Activated CD8-positive, alpha-beta memory T cell treated with anti-CD3 and anti-CD28 coated beads, Interleukin-2, amount 10 ng/mL, durations not matched to agents 7 days and 5 days (primary cell): Measurements from ENCODE around the gene STX17. TPM values are rescaled to one million over a fixed set of nuclear protein-coding genes. Genes with fewer than 3 reads are reported as not detected.

Experiments used
- ATAC-seq: fragments of 150-1000 bp; cut with Tn5 transposase; one replicate; pipeline ENCODE4 v1.10.0; 2021; ENCODE audit warnings: moderate library complexity
- CTCF ChIA-PET: fragments of 350-600 bp; sonication (Branson Sonifier 250); formaldehyde crosslinking; loops from one replicate; lab custom pipeline; 2021; ENCODE audit warnings: antibody characterized with exemption; lab: Charles Lee
- DNase-seq: peaks from one replicate; pipeline ENCODE4 v3.0.0-alpha.2; 2020
- H3K27ac Mint-ChIP-seq: one replicate; pipeline ENCODE4 v1.8.0; 2021; ENCODE audit warnings: mild to moderate bottlenecking, mixed read lengths
- H3K27me3 Mint-ChIP-seq: one replicate; pipeline ENCODE4 v1.8.0; 2021; ENCODE audit warnings: mixed read lengths
- H3K36me3 Mint-ChIP-seq: one replicate; pipeline ENCODE4 v1.8.0; 2021; ENCODE audit warnings: mild to moderate bottlenecking, mixed read lengths
- H3K4me1 Mint-ChIP-seq: one replicate; pipeline ENCODE4 v1.8.0; 2021; ENCODE audit warnings: mixed read lengths
- H3K4me3 Mint-ChIP-seq: one replicate; pipeline ENCODE4 v1.8.0; 2021; ENCODE audit warnings: mild to moderate bottlenecking, moderate library complexity, mixed read lengths
- H3K9me3 Mint-ChIP-seq: one replicate; pipeline ENCODE4 v1.8.0; 2022; ENCODE audit warnings: low read depth, mixed read lengths
- total RNA-seq, 2 experiments: library from RNA; stranded (reverse); gene quantifications; one replicate each; pipeline ENCODE4 v1.2.3, GENCODE V29; 2021

STX17 gene
- total RNA-seq, 2 experiments from 2014 or later = 32.0 to 37.0 TPM

DNA sequence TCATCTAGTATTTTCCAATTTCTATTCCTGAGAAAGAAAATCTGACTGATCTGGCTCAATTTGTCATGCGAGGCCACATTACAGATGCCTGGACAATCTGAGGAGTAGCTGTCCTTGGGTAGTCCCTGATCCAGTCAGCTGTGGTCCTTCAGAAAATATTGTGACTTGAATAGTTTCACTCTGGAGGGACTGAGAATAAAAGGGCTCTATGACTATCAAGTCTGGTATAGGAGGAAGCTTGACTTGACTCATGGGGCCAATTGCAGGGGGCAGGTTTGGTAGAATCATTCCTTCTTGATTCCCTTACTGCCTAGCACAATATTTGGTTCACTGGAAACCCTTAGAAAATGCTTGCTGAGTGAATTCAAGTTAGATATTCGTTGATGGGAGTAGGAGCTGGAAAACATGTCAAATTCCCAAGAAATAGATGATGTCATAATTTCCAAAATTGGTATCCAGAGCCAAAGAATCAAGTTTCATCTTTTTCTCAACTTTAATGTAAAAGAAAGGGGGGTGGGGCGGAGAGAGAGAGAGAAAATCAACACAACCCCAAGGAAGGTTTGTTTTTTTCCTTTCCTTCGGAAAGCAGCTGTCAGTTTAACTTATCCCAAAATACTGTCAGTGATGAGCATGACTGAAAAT, 32.4 kb upstream of the STX17 start:
- H3K9me3 Mint-ChIP-seq = peaks cover 4% of the 10 kb centered on the region
- H3K27ac Mint-ChIP-seq = no peak overlapping the region
- peaks cover 6% of the 10 kb centered on the region for H3K36me3 Mint-ChIP-seq
- no peak for DNase-seq
- peaks cover 8% of the 10 kb centered on the region for H3K27me3 Mint-ChIP-seq
- no peak overlapping the region for H3K4me3 Mint-ChIP-seq
- CTCF ChIA-PET = interaction anchor here (1.1 kb wide), 1 partner anchor 17 kb away, joined by 4 read pairs; no protein-coding TSS in a partner anchor
- ATAC-seq = no peak
- H3K4me1 Mint-ChIP-seq = peaks cover 12% of the 10 kb centered on the region

DNA sequence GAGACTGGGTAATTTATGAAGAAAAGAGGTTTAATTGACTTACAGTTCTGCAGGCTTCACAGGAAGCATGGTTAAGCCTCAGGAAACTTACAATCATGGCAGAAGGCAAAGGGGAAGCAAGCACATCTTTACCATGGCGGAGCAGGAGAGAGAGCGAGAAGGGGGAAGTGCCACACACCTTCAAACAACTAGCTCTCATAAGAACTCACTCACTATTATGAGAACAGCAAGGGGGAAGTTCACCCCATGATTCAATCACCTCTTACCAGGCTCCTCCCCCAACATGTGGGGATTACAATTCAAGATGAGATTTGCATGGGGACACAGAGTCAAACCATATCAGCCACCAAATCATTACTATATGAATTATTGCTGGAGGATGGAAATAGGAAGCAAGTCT, 30.3 kb upstream of the STX17 start:
- H3K36me3 Mint-ChIP-seq = peaks cover 9% of the 10 kb centered on the region
- ATAC-seq = no peak
- H3K4me3 Mint-ChIP-seq = no peak overlapping the region
- no peak overlapping the region for H3K27ac Mint-ChIP-seq
- DNase-seq = no peak
- H3K4me1 Mint-ChIP-seq = peaks cover 3% of the 10 kb centered on the region
- peaks cover 5% of the 10 kb centered on the region for H3K27me3 Mint-ChIP-seq
- H3K9me3 Mint-ChIP-seq = peaks cover 6% of the 10 kb centered on the region
- CTCF ChIA-PET = no interaction called here

DNA sequence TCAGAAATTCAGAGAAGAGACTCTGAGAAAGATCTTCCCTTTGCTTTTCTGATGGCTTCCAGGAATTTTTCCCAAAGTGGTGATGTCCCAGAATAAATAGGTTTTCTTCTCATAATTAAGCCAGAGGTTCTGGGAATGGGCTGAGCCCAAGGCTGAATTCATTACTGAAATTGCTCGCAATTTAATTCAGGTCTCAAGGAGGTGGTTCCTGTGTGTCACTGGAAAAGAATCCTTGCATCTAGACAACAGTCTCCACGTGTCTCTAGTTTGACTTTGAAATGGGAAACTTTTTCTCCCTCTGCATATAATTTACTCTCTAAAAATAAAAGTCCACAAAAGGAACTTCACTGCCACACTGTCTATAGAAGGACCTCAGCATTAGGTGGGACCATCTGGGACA, 27.8 kb upstream of the STX17 start:
- Mint-ChIP-seq H3K27me3 (peaks cover 5% of the 10 kb centered on the region), H3K36me3 (peaks cover 10% of the 10 kb centered on the region), H3K27ac (no peak overlapping the region), H3K9me3 (peaks cover 6% of the 10 kb centered on the region), H3K4me3 (no peak overlapping the region), H3K4me1 (peaks cover 10% of the 10 kb centered on the region)
- CTCF ChIA-PET = no interaction called here
- ATAC-seq (no peak), DNase-seq (no peak)

DNA sequence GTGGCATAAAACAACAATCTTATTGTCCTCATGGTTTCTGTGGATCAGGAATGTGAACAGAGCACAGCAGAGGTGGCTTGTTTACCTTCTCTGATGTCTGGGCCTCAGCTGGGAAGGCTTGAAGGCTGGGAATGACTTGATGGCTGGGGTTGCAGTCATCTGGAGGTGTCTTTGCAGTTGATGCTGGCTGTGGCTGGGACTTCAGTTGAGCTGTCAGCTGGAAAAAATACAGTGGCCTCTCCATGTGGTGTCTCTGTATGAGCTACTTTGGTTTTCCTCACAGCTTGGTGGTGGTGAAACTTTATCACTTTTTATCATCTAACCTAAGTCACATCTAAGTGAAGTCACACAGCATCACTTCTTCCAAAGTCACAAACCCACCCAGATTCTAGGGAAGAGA, 24.7 kb upstream of the STX17 start:
- Mint-ChIP-seq H3K27ac (no peak overlapping the region), H3K4me3 (no peak overlapping the region), H3K9me3 (peaks cover 2% of the 10 kb centered on the region), H3K27me3 (no peaks in the 10 kb centered on the region), H3K36me3 (peaks cover 5% of the 10 kb centered on the region), H3K4me1 (peaks cover 10% of the 10 kb centered on the region)
- CTCF ChIA-PET = no interaction called here
- DNase-seq (peak; percentile 45), ATAC-seq (peak; percentile 12)

DNA sequence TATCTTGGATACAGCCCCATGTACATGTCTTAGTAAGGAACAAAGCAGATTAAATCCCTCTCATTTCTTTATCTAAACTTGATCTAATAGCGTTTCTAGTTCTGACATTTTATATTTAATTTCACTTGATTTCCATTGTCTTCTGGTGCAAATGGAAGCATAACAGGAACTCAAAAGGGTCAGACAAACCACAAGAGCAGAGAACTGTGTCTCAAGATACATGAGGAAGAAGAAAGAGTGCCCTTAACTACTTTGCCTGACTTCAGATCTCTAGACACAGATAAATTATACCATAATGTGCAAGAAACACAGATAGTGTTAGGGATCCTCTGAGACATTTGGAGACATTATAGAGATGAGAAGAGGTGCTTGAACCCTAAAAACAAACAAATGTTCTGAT, 20.7 kb upstream of the STX17 start:
- no peaks in the 10 kb centered on the region for H3K9me3 Mint-ChIP-seq
- no peak overlapping the region for H3K4me3 Mint-ChIP-seq
- ATAC-seq (no peak), DNase-seq (no peak)
- H3K27me3 Mint-ChIP-seq = no peaks in the 10 kb centered on the region
- no peak overlapping the region for H3K27ac Mint-ChIP-seq
- H3K36me3 Mint-ChIP-seq = peaks cover 3% of the 10 kb centered on the region
- CTCF ChIA-PET = no interaction called here
- peaks cover 12% of the 10 kb centered on the region for H3K4me1 Mint-ChIP-seq

DNA sequence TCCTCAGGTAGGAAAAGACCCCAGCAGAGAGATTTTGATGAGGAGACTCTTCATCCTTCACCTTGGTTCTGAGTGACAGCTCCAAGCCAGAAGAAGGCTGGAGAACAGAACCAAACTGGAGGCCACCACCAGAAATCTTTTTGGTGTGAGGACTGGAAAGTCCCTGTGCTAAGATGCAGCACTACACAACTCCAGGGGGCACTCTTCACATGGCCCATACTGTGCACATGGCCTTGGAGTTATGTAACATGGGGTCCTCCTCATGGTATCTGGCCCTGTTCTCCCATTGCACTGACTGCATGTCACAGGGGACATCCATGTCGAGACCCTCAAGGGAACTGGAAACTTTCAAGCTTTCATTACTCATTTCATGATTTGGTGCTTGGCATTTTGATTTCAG, 17.3 kb upstream of the STX17 start:
- DNase-seq = no peak
- no peak overlapping the region for H3K4me3 Mint-ChIP-seq
- CTCF ChIA-PET = interaction anchor here (1.7 kb wide), 1 partner anchor 18 kb away, joined by 5 read pairs; no protein-coding TSS in a partner anchor
- no peak for ATAC-seq
- no peaks in the 10 kb centered on the region for H3K9me3 Mint-ChIP-seq
- H3K4me1 Mint-ChIP-seq = peaks cover 4% of the 10 kb centered on the region
- peaks cover 12% of the 10 kb centered on the region for H3K27me3 Mint-ChIP-seq
- no peaks in the 10 kb centered on the region for H3K36me3 Mint-ChIP-seq
- no peak overlapping the region for H3K27ac Mint-ChIP-seq

DNA sequence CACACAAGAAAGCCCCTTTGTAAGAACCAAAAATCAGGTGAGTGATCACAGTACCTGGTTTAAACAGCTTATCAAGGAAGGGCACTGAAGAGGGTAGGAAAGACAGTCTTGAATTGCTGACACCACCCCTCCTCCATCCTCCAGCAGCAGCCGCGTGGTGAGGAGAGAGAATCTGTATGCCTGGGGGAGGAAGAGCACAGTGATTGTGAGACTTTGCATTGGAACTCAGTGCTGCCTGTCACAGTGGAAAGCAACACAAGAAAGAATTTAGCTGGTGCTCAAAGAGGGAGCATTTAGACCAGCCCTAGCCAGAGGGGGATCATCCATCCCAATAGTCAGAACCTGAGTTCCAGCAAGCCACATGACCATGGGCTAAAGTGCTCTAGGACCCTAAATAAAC, 11.6 kb upstream of the STX17 start:
- no peak for ATAC-seq
- DNase-seq = no peak
- H3K4me3 Mint-ChIP-seq = no peak overlapping the region
- H3K9me3 Mint-ChIP-seq = no peaks in the 10 kb centered on the region
- CTCF ChIA-PET = no interaction called here
- no peaks in the 10 kb centered on the region for H3K4me1 Mint-ChIP-seq
- H3K27me3 Mint-ChIP-seq = peaks cover 36% of the 10 kb centered on the region
- H3K27ac Mint-ChIP-seq = no peak overlapping the region
- H3K36me3 Mint-ChIP-seq = no peaks in the 10 kb centered on the region

DNA sequence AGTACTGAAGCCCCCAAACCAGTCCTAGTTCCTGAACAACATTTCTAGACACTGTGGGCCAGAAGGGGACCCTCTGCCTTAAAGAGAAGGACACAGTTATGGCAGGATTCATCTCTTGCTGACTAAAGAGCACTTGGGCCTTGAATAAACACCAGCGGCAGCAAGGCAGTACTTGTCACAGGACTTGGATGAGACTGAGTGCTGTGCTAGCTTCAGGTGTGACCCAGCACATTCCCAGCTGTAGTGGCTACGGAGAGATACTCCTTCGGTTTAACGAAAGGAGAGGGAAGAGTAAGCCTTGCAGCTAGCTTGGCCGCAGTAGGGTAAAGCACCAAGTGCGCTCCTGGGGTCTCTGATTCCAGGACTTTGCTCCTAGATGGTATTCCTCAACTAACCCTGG, 10.9 kb upstream of the STX17 start:
- Mint-ChIP-seq H3K4me1 (no peaks in the 10 kb centered on the region), H3K36me3 (no peaks in the 10 kb centered on the region)

DNA sequence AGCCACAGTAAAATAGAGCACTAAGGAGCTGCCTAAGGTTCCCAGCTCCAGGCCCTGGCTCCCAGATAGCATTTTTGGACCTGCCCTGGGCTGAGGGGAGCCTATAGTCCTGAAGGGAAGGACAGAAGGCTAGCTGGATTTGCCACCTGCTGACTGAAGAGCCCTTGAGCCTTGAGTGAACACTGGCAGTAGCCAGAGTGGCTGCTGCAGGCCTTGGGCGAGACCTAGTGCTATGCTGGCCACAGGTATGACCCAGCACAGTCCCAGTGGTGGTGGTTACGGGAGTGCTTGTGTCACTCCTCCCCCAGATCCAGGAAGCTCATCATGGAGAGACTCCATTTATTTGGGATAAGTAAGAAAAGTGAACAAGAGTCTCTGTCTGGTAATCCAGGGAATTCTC, 10.3 kb upstream of the STX17 start:
- DNase-seq (no peak), ATAC-seq (no peak)
- H3K9me3 Mint-ChIP-seq = no peaks in the 10 kb centered on the region
- peaks cover 43% of the 10 kb centered on the region for H3K27me3 Mint-ChIP-seq
- no peak overlapping the region for H3K27ac Mint-ChIP-seq
- no peak overlapping the region for H3K4me3 Mint-ChIP-seq
- CTCF ChIA-PET = interaction anchor here (1.6 kb wide), 1 partner anchor 71 kb away, joined by 5 read pairs; no protein-coding TSS in a partner anchor
- H3K36me3 Mint-ChIP-seq = no peaks in the 10 kb centered on the region
- H3K4me1 Mint-ChIP-seq = no peaks in the 10 kb centered on the region

More for the DNA sequence above, 10.9 kb upstream of the STX17 start:
- Mint-ChIP-seq H3K4me3 (no peak overlapping the region), H3K9me3 (no peaks in the 10 kb centered on the region), H3K27ac (no peak overlapping the region), H3K27me3 (peaks cover 41% of the 10 kb centered on the region)
- DNase-seq = no peak
- CTCF ChIA-PET = no interaction called here
- no peak for ATAC-seq

DNA sequence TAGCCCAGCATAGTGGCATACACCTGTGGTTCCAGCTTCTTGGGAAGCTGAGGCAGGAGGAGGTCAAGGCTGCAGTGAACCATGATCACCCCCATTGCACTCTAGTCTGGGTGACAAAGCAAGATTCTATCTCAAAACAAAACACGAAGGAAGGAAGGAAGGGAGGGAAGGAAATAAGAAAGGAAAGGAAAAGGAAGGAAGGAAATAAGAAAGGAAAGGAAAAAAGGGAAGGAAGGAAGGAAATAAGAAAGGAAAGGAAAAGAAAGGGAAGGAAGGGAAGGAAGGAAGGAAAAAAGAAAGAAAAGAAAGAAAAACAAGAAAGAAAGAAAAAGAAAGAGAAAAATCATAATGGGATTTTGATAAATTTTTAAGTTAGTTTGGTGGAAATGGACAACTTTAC, 3.1 kb upstream of the STX17 start:
- H3K36me3 Mint-ChIP-seq = peaks cover 3% of the 10 kb centered on the region
- H3K27ac Mint-ChIP-seq = no peak overlapping the region
- H3K9me3 Mint-ChIP-seq = no peaks in the 10 kb centered on the region
- no peak for ATAC-seq
- no peak overlapping the region for H3K4me3 Mint-ChIP-seq
- H3K27me3 Mint-ChIP-seq = peaks cover 25% of the 10 kb centered on the region
- CTCF ChIA-PET = interaction anchor here (1.4 kb wide), 1 partner anchor 108 kb away, joined by 3 read pairs; no protein-coding TSS in a partner anchor
- DNase-seq = no peak
- peaks cover 18% of the 10 kb centered on the region for H3K4me1 Mint-ChIP-seq

DNA sequence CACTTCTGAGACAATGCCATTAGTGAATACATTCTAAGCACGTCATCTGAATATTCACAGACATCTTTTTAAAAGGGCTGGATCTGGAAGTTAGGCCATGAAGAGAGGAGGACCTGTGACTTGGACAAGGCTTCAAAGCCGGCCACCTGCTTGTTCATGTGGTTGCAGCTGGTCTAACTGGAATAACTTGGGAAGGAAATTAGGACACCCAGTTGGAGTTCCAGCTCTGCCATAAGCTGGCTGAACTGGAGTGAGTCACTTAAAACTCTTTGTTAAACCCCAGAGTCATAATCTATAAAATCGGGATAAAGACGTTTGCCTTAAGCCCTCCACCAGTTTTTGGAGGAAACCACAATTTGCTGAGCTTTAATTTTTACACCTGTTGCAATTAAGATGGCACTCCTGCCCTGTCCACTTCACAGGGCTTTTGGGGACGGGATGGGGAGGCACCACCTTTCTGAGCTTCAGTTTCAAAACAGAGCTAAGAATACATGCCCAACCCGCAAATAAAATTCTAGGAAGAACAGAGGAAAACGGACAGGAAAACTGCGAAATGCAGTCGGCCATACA, 536 bp upstream of the STX17 start:
- peaks cover 26% of the 10 kb centered on the region for H3K4me1 Mint-ChIP-seq
- peak overlapping the region; percentile 93 for H3K4me3 Mint-ChIP-seq
- H3K27ac Mint-ChIP-seq = peak overlapping the region; percentile 87
- CTCF ChIA-PET = interaction anchor here (1.1 to 2.8 kb wide), 7 partner anchors 13 to 84 kb away, joined by 3 to 11 read pairs (median 4); partner anchors contain the start of gene NR4A3
- peaks cover 7% of the 10 kb centered on the region for H3K36me3 Mint-ChIP-seq
- ATAC-seq = no peak
- no peaks in the 10 kb centered on the region for H3K9me3 Mint-ChIP-seq
- DNase-seq = no peak
- peaks cover 10% of the 10 kb centered on the region for H3K27me3 Mint-ChIP-seq

DNA sequence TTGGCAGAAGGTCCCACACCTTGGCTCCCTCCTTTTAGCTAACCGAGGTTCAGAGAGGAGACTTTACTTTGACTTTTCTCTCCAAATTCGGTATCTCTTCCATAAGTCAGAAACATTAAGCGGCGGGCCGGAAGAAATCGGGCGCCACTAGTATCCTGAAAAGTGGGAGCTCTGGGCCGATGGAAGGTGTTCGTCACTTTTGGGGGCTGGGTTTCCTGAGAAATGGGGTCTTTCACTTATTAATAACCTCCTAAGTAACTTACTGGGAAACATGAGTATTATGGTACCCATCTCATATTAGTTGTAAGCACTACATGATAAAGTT, 716 bp downstream of the STX17 start:
- peaks cover 32% of the 10 kb centered on the region for H3K4me1 Mint-ChIP-seq
- no peak for ATAC-seq
- H3K36me3 Mint-ChIP-seq = peaks cover 14% of the 10 kb centered on the region
- H3K9me3 Mint-ChIP-seq = no peaks in the 10 kb centered on the region
- DNase-seq = no peak
- peak overlapping the region; percentile 90 for H3K27ac Mint-ChIP-seq
- H3K27me3 Mint-ChIP-seq = peaks cover 9% of the 10 kb centered on the region
- peak overlapping the region; percentile 93 for H3K4me3 Mint-ChIP-seq
- CTCF ChIA-PET = interaction anchor here (1.2 to 2.8 kb wide), 7 partner anchors 18 to 85 kb away, joined by 3 to 11 read pairs (median 5); partner anchors contain the start of gene NR4A3

DNA sequence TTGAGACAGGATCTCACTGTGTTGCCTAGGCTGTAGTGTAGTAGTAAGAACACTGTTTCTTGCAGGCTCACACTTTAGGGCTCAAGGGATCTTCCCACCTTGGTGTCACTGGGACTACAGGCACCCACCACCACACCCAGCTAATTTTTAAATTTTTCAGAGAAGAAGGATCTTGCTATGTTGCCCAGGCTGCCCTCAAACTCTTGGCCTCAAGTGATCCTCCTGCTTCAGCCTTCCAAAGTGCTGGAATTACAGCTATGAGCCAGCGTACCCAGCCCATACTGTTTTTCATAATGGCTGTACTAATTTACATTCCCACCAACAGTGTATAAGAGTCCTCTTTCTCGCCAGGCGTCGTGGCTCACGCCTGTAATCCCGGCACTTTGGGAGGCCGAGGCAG, 5.1 kb downstream of the STX17 start:
- Mint-ChIP-seq H3K27me3 (no peaks in the 10 kb centered on the region), H3K4me1 (peaks cover 25% of the 10 kb centered on the region), H3K36me3 (peaks cover 29% of the 10 kb centered on the region), H3K27ac (no peak overlapping the region), H3K9me3 (no peaks in the 10 kb centered on the region), H3K4me3 (no peak overlapping the region)
- CTCF ChIA-PET = interaction anchor here (0.9 kb wide), 1 partner anchor 87 kb away, joined by 4 read pairs; no protein-coding TSS in a partner anchor
- DNase-seq = no peak
- no peak for ATAC-seq

DNA sequence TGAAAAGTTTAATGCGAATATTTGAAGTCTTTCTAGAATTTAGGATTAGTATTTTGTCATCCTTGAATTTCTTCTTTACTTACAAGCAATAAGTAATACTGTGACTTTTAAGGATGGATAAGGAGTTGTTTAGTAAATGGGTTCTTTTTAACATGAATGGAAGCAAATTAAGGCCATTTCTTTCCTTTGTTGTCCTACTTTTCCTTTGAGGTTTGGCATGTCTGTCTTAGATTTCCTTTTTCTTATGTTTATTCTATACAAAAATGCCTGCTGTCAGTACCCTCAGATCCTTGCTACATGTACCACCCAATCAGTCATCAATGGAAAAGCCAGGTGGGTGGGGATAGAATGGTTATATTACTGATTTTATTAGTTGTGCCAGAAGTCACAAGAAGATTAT, 10.2 kb downstream of the STX17 start:
- Mint-ChIP-seq H3K4me1 (peaks cover 12% of the 10 kb centered on the region), H3K9me3 (no peaks in the 10 kb centered on the region), H3K27ac (no peak overlapping the region), H3K36me3 (peaks cover 53% of the 10 kb centered on the region), H3K27me3 (no peaks in the 10 kb centered on the region), H3K4me3 (no peak overlapping the region)
- CTCF ChIA-PET = no interaction called here
- ATAC-seq (no peak), DNase-seq (no peak)
